GM21447 (cell line): ENCODE data around the gene PCDHGA2.
"Not testable (repeated sequence)": the region's sequence is repeated elsewhere in the genome, so short reads cannot be mapped to it uniquely, and the experiment has no call there.

Experiments used
- ATAC-seq: cut with Tn5 transposase; IDR thresholded peaks from one replicate; pipeline ENCODE4 v1.9.1; 2021; ENCODE audit not compliant: unreplicated experiment

Gene PCDHGA2

DNA sequence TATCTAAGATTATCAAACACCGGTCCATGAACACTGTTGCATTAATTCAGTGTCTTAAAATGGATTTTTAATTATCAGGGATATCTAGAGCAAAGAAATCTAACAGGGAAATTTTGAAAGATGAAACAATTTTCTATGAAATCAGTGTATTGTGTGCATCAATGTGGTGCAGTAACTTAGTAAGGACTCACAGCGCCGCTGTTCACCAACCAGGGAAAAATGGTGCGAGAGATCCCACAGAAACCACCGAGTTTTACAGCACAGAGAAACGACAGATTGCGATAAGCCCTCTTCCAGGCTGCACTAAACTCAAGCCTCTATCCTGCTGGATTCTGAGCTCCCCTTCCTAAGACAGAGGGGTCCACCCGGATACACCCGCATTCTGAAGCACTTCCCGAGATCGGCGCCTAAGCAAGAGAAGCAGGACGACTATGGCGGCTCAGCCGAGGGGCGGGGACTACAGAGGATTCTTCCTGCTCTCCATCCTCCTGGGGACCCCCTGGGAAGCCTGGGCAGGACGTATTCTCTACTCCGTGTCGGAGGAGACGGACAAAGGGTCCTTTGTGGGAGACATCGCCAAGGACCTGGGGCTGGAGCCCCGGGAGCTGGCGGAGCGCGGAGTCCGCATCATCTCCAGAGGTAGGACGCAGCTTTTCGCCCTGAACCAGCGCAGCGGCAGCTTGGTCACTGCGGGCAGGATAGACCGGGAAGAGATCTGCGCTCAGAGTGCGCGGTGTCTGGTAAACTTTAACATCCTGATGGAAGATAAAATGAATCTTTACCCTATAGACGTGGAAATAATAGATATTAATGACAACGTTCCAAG lies 44.1 kb downstream of the PCDHGA2 start, which contains the start of gene PCDHGA7:
Gene PCDHGA7, plus strand, starts transcription at position 274 of the 826 bp plus-strand sequence. Its CDS starts 158 bp downstream, at position 432.
- no peak for ATAC-seq

DNA sequence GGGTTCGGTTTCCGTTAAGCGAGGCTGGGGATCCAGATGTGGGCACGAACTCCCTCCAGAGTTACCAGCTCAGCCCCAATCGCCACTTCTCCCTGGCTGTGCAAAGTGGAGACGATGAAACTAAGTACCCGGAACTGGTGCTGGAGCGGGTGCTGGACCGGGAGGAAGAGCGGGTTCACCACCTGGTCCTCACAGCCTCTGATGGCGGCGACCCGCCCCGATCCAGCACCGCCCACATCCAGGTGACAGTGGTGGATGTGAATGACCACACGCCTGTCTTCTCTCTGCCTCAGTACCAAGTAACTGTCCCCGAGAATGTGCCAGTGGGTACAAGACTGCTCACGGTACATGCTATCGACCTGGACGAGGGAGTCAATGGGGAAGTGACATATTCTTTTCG lies 44.8 kb downstream of the PCDHGA2 start:
- ATAC-seq: no peak

DNA sequence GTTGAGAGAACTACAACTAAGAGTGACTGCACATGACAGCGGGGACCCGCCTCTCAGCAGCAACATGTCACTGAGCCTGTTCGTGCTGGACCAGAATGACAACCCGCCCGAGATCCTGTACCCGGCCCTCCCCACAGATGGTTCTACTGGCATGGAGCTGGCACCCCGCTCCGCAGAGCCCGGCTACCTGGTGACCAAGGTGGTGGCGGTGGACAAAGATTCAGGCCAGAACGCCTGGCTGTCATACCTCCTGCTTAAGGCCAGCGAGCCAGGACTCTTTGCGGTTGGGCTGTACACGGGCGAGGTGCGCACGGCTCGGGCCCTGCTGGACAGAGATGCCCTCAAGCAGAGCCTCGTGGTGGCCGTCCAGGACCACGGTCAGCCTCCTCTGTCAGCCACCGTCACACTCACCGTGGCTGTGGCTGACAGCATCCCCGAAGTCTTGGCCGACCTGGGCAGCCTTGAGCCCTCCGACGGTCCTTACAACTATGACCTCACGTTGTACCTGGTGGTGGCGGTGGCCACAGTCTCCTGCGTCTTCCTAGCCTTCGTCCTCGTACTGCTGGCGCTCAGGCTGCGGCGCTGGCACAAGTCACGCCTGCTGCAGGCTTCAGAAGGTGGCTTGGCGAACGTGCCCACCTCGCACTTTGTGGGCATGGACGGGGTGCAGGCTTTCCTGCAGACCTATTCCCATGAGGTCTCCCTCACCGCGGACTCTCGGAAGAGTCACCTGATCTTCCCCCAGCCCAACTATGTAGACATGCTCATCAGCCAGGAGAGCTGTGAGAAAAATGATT lies 46.1 kb downstream of the PCDHGA2 start:
- ATAC-seq: no peak

DNA sequence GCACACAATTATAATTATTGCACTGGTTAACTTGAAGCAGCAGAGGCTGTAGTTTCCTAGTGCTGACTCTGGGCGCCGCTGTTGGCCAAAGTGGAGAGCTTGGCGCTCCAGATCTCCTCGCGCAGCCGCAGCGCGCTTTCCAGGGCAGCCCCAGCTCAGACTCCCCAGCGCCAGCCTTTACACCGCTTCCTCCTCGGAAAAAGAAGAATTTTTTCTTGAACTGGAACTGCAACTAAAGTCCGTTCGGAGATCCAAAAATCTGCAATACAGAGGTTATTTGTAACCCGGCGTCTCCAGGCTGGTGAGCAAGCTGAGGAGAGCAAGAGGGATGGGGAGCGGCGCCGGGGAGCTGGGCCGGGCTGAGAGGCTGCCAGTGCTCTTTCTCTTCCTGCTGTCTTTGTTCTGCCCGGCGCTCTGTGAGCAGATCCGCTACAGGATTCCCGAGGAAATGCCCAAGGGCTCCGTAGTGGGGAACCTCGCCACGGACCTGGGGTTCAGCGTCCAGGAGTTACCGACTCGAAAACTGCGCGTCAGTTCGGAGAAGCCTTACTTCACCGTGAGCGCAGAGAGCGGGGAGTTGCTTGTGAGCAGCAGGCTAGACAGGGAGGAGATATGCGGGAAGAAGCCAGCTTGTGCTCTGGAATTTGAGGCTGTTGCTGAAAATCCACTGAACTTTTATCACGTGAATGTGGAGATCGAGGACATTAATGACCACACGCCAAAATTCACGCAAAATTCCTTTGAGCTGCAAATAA lies 49.2 kb downstream of the PCDHGA2 start, which contains the start of gene PCDHGB4:
Gene PCDHGB4, plus strand, starts transcription at position 142 of the 755 bp plus-strand sequence. Its CDS starts 187 bp downstream, at position 329.
- ATAC-seq: not testable (repeated sequence)

DNA sequence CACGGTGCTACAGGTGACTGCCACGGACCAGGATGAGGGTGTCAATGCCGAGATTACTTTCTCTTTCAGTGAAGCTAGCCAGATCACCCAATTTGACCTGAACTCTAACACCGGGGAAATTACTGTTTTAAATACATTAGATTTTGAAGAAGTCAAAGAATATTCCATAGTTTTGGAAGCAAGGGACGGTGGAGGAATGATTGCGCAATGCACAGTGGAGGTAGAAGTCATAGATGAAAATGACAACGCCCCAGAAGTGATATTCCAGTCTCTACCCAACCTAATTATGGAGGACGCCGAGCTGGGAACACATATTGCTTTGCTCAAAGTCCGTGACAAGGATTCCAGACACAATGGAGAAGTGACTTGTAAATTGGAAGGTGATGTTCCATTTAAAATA lies 50.1 kb downstream of the PCDHGA2 start:
- no peak for ATAC-seq

DNA sequence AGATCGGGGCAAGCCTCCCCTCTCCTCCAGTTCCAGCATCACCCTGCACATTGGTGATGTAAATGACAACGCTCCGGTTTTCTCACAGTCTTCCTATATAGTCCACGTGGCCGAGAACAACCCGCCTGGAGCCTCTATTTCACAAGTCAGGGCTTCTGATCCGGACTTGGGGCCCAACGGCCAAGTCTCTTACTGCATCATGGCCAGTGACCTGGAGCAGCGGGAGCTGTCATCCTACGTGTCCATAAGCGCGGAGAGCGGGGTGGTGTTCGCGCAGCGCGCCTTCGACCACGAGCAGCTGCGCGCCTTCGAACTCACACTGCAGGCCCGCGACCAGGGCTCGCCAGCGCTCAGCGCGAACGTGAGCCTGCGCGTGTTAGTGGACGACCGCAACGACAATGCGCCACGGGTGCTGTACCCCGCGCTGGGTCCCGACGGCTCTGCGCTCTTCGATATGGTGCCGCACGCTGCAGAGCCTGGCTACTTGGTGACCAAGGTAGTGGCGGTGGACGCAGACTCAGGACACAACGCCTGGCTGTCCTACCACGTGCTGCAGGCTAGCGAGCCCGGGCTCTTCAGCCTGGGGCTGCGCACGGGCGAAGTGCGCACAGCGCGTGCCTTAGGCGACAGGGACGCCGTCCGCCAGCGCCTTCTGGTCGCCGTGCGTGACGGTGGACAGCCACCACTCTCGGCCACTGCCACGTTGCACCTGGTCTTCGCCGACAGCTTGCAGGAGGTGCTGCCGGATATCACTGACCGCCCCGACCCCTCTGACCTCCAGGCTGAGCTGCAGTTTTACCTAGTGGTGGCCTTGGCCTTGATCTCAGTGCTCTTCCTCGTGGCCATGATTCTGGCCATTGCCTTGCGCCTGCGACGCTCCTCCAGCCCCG lies 50.8 kb downstream of the PCDHGA2 start:
- ATAC-seq: no peak

DNA sequence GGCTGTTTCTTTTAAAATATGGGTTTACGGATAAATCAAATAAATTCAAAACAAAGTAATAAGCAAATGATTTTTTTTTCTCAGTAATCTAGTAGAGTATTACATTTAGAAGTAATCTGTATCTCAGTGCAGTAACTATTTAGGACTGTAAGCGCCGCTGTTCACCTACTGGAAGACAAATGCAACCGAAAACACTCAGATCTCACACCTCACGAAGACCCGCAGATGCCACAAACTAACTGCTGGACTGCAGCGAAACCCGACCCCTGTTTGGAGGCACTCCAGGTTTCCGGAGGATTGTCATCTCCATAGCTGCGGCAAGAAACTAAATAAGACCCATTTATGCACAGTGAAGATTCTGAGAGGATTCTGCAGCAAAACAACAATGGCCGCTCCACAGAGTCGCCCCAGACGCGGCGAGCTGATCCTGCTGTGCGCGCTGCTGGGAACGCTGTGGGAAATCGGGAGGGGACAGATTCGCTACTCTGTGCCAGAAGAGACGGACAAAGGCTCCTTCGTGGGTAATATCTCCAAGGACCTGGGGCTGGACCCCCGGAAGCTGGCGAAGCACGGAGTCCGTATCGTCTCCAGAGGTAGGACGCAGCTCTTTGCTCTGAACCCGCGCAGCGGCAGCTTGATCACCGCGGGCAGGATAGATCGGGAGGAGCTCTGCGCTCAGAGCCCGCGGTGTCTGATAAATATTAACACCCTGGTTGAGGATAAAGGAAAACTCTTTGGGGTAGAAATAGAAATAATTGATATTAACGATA lies 54.1 kb downstream of the PCDHGA2 start, which contains the start of gene PCDHGA8:
Gene PCDHGA8, plus strand, starts transcription at position 205 of the 770 bp plus-strand sequence. Its CDS starts 181 bp downstream, at position 386.
- ATAC-seq: no peak
